ENCODE measurements around the gene SIMC1. TPM values are rescaled to one million over a fixed set of nuclear protein-coding genes. Genes with fewer than 3 reads are reported as not detected.
A peak's percentile ranks its signal among the peaks of the same experiment; 100 is the strongest.

SIMC1 gene
- total RNA-seq, 1 donor from 2014 or later, result 4.7 TPM

DNA sequence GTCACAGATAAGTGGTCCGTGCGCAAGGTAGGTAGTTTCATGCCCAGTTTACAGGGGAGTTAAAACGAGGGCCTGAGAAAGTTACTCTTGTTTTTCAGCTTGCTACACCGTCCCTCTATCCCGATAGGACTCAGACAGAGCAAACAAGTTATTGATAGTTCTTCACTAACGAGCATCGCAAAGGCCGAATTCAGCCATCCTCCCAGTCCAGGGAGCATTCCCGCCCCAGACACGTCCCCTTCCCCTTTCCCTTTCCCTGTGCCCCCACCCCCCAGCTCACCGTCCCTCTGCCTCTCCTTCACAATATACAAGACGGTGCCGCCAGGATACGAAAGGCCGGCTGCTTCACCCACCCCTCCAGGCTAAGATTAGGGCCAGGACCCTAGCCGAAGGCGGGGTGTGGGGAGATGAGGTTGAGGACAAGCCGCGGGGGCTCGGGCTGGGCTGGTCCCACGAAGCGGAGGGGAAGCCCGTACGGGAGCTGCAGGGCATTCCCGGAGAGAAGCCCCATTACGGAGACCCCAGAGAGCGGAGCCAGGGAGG lies 122.7 kb downstream of the SIMC1 start:
- no peaks in the 10 kb centered on the region for H3K9me3 ChIP-seq (replicated peaks)
- H3K4me1 ChIP-seq, result peaks cover 53% of the 10 kb centered on the region
- TF ChIP-seq, protein P1, sequence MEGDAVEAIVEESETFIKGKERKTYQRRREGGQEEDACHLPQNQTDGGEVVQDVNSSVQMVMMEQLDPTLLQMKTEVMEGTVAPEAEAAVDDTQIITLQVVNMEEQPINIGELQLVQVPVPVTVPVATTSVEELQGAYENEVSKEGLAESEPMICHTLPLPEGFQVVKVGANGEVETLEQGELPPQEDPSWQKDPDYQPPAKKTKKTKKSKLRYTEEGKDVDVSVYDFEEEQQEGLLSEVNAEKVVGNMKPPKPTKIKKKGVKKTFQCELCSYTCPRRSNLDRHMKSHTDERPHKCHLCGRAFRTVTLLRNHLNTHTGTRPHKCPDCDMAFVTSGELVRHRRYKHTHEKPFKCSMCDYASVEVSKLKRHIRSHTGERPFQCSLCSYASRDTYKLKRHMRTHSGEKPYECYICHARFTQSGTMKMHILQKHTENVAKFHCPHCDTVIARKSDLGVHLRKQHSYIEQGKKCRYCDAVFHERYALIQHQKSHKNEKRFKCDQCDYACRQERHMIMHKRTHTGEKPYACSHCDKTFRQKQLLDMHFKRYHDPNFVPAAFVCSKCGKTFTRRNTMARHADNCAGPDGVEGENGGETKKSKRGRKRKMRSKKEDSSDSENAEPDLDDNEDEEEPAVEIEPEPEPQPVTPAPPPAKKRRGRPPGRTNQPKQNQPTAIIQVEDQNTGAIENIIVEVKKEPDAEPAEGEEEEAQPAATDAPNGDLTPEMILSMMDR (IDR thresholded peaks at IDR 0.05; ENCODE audit: borderline replicate concordance), result no peak
- peak overlapping the region; percentile 85 for H3K27ac ChIP-seq (replicated peaks)
- peaks cover 35% of the 10 kb centered on the region for H3K36me3 ChIP-seq
- peak overlapping the region; percentile 97 for H3K4me3 ChIP-seq
- intact Hi-C loops (cut with micrococcal nuclease), result no loop called here
- no peaks in the 10 kb centered on the region for H3K27me3 ChIP-seq (ENCODE audit: low read depth)
- no peak for DNase-seq

DNA sequence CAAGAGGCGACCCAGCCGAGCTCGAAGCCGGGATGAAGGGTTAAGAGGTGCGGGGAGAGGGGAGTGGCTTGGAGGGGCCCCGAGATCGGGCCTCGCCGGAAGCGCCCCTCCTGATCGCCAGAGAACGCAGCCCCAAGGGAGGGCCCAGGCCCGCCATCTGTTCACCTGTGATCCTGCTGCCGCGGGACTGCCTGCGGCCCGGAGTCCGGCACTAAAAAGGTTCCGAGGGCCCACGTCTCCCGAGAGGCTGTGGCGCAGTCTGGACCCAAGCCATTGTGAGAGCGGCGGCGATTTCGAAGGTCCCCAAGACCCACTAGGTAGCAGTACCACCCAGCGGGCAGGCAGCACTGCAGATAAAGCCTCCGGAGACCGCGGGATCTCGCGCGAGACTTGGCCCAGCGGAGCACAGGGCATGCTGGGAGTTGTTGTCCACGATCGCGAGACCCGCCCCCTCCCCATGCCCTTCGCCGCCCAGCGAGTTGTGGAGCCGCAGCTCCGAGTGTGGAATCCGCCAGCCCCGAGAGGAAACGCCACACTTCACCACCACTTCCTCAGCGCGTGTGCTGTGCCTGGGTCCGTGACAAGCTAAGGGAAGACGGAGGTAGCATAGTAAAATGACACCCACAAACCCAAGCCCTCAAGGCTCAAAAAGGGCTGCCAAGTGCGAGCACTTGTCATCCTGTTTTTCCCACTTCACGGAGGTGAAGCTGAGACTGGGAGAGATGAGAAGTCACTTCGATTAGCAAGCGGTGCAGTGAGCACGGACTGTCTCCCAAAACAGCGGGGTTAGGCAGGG lies 123.4 kb downstream of the SIMC1 start, which contains the start of gene KIAA1191:
Gene KIAA1191 (minus strand): TSS at position 328 of the 796 bp plus-strand sequence. CDS start 2,256 bp downstream, outside the sequence.
- Histone ChIP-seq H3K9me3 (replicated peaks) (no peaks in the 10 kb centered on the region), H3K27me3 (ENCODE audit: low read depth) (no peaks in the 10 kb centered on the region), H3K27ac (replicated peaks) (peak within 1 kb of the TSS; percentile 85), H3K36me3 (peaks cover 30% of the 10 kb centered on the region), H3K4me1 (peaks cover 60% of the 10 kb centered on the region), H3K4me3 (peak within 1 kb of the TSS; percentile 97)
- intact Hi-C loops (cut with micrococcal nuclease), result no loop called here
- DNase-seq, result peak; percentile 97
- TF ChIP-seq, protein P1 (IDR thresholded peaks at IDR 0.05; ENCODE audit: borderline replicate concordance), result peak; percentile 30

DNA sequence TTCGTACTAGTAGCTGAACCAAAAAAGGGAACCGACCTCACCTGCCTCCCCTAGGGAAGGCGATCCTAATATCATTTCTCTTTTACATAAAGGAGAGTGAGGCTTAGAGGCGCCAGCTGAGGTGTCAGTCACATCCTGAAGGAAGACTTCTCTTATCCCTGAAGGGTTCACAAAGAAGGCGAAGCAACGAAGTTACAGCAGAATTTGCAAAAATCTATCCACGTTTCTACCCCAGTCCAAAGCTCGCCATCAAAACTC lies 123.9 kb downstream of the SIMC1 start:
- H3K27ac ChIP-seq (replicated peaks), result peak overlapping the region; percentile 85
- no peaks in the 10 kb centered on the region for H3K27me3 ChIP-seq (ENCODE audit: low read depth)
- peaks cover 61% of the 10 kb centered on the region for H3K4me1 ChIP-seq
- intact Hi-C loops (cut with micrococcal nuclease), result no loop called here
- peaks cover 26% of the 10 kb centered on the region for H3K36me3 ChIP-seq
- H3K4me3 ChIP-seq, result peak overlapping the region; percentile 97
- DNase-seq, result no peak
- no peaks in the 10 kb centered on the region for H3K9me3 ChIP-seq (replicated peaks)
- TF ChIP-seq, protein P1 (IDR thresholded peaks at IDR 0.05; ENCODE audit: borderline replicate concordance), result no peak

DNA sequence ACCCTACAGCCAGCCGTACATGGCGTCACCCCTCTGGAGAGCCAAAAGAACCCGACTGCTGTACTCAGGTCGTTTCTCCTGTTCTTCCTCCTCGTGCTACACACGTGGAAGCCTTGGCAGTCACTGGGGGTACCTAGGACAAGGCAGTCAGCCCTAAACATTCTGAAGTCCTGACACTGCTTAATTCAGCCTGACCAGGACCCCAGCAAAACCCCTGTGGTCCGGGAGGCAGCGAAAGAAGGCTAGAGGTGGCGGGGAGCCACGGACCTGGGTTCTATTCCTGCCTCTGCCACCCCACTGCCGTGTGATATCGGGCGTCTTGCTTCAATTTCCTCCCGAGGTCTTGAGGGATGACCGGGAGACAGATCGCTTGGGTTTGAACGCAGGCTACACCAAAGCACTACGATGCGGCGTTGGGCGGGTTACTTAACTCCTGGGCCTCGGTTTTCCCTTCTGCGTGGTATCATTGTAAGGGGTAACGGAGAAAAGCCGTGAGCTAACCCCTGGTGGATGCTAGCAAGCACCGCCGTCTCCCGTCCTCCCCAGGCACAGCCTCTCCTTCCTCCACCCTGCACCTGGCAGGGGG lies 126.6 kb downstream of the SIMC1 start:
- peak overlapping the region; percentile 90 for H3K4me3 ChIP-seq
- no peaks in the 10 kb centered on the region for H3K9me3 ChIP-seq (replicated peaks)
- H3K27me3 ChIP-seq (ENCODE audit: low read depth), result no peaks in the 10 kb centered on the region
- H3K27ac ChIP-seq (replicated peaks), result peak overlapping the region; percentile 85
- TF ChIP-seq, protein P1 (IDR thresholded peaks at IDR 0.05; ENCODE audit: borderline replicate concordance), result no peak
- intact Hi-C loops (cut with micrococcal nuclease), result no loop called here
- DNase-seq, result no peak
- peaks cover 25% of the 10 kb centered on the region for H3K36me3 ChIP-seq
- H3K4me1 ChIP-seq, result peaks cover 49% of the 10 kb centered on the region

DNA sequence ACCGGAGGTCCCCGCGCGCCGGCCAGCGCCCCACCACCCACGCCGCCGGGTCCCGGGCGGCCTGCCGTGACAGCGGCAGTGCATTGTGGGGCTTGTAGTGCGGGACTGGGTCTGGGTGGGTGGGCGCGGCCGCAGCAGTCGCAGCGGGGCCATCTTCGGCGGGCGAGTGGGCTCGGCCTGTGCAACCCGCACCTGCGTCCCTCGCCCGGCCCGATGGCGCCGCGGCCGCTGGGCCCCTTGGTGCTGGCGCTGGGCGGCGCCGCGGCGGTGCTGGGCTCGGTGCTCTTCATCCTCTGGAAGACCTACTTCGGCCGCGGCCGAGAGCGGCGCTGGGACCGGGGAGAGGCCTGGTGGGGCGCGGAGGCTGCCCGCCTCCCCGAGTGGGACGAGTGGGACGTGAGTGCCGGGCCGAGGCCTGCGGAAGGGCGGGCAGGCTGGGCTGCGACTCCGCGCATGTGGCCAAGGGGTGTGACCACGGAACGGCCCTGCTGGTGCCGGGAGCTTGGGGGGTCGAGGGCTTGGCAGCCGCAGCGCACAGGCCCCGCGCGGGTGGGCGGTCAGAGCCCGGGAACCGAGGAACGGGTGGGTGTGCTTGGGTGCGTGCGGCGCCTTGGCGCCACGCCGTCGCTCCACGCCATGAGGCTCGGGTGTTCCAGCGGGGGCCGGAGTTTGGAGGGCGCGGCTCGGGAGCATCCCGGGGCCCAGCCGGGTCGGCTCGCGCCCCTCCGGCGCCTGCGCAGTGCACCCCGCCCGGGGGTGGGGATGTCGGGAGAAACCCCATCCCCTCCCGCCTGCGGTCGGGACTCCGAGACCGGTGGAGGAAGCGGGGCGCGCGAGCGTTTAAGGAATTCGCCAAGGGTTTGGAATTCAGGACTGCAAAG lies 127.4 kb downstream of the SIMC1 start, which contains the start of gene ARL10:
Gene ARL10 (plus strand): TSS at position 137 of the 881 bp plus-strand sequence. CDS start 77 bp downstream, at position 214.
- peaks cover 25% of the 10 kb centered on the region for H3K36me3 ChIP-seq
- intact Hi-C loops (cut with micrococcal nuclease), result no loop called here
- TF ChIP-seq, protein P1 (IDR thresholded peaks at IDR 0.05; ENCODE audit: borderline replicate concordance), result no peak
- no peaks in the 10 kb centered on the region for H3K27me3 ChIP-seq (ENCODE audit: low read depth)
- no peaks in the 10 kb centered on the region for H3K9me3 ChIP-seq (replicated peaks)
- peak within 1 kb of the TSS; percentile 90 for H3K4me3 ChIP-seq
- peak; percentile 64 for DNase-seq
- peak within 1 kb of the TSS; percentile 85 for H3K27ac ChIP-seq (replicated peaks)
- peaks cover 49% of the 10 kb centered on the region for H3K4me1 ChIP-seq

Data from left ventricle myocardium inferior (tissue), 1 donor.